H9 (cell line): ENCODE measurements around the gene PHKA2. TPM values are rescaled to one million over a fixed set of nuclear protein-coding genes. Genes with fewer than 3 reads are reported as not detected.

Source experiments
- DNase-seq: peaks from one replicate; pipeline ENCODE4 v3.0.0-alpha.2; 2017
- H2AFZ ChIP-seq: one replicate; pipeline ENCODE4 v1.6.1; 2013; ENCODE audit warnings: mild to moderate bottlenecking, low read length, control low read depth, moderate library complexity
- H2AK5ac ChIP-seq: 2 replicates; pipeline ENCODE4 v1.6.1; 2013; ENCODE audit warnings: low read length, control low read depth, mixed read lengths; ENCODE audit not compliant: insufficient read length
- H2BK120ac ChIP-seq: one replicate; pipeline ENCODE4 v1.6.1; 2013; ENCODE audit warnings: low read depth, mild to moderate bottlenecking, low read length, control low read depth, inconsistent platforms; ENCODE audit not compliant: poor library complexity, severe bottlenecking
- H2BK12ac ChIP-seq: 2 replicates; pipeline ENCODE4 v1.6.1; 2013; ENCODE audit warnings: low read length, control low read depth, mixed read lengths, low read depth; ENCODE audit not compliant: insufficient read length
- H2BK15ac ChIP-seq: 2 replicates; pipeline ENCODE4 v1.6.1; 2013; ENCODE audit warnings: low read depth, low read length, control low read depth
- H2BK20ac ChIP-seq: one replicate; pipeline ENCODE4 v1.6.1; 2013; ENCODE audit warnings: low read depth, mild to moderate bottlenecking, low read length, control low read depth, inconsistent platforms; ENCODE audit not compliant: poor library complexity, severe bottlenecking
- H2BK5ac ChIP-seq: 2 replicates; pipeline ENCODE4 v1.6.1; 2013; ENCODE audit warnings: low read length, control low read depth, mixed read lengths; ENCODE audit not compliant: insufficient read length
- H3K14ac ChIP-seq: 2 replicates; pipeline ENCODE4 v1.6.1; 2013; ENCODE audit warnings: low read length, control low read depth; ENCODE audit not compliant: insufficient read depth
- H3K18ac ChIP-seq: 2 replicates; pipeline ENCODE4 v1.6.1; 2013; ENCODE audit warnings: low read depth, mild to moderate bottlenecking, mixed read lengths, low read length, control low read depth; ENCODE audit not compliant: insufficient read length
- H3K23ac ChIP-seq: 2 replicates; pipeline ENCODE4 v1.6.1; 2013; ENCODE audit warnings: low read length, control low read depth, mixed read lengths, low read depth; ENCODE audit not compliant: insufficient read length
- H3K23me2 ChIP-seq: 2 replicates; pipeline ENCODE4 v1.6.1; 2013; ENCODE audit warnings: low read depth, mild to moderate bottlenecking, mixed read lengths, low read length, control low read depth; ENCODE audit not compliant: insufficient read length, poor library complexity, severe bottlenecking
- H3K27ac ChIP-seq: 2 replicates; pipeline ENCODE4 v1.5.1; 2013; ENCODE audit warnings: low read length, control low read depth, mixed read lengths, low read depth; ENCODE audit not compliant: insufficient read length
- H3K27me3 ChIP-seq: 2 replicates; pipeline ENCODE4 v1.6.1; 2013; ENCODE audit warnings: low read length, control low read depth, inconsistent platforms; ENCODE audit not compliant: insufficient read depth
- H3K4ac ChIP-seq: 2 replicates; pipeline ENCODE4 v1.6.1; 2013; ENCODE audit warnings: low read depth, mild to moderate bottlenecking, control low read depth, inconsistent platforms, low read length, moderate library complexity
- H3K4me1 ChIP-seq: 2 replicates; pipeline ENCODE4 v1.6.1; 2013; ENCODE audit warnings: low read length, control low read depth, inconsistent platforms; ENCODE audit not compliant: insufficient read depth
- H3K4me2 ChIP-seq: 2 replicates; pipeline ENCODE4 v1.6.1; 2013; ENCODE audit warnings: low read length, control low read depth, mixed read lengths; ENCODE audit not compliant: insufficient read length, insufficient read depth
- H3K56ac ChIP-seq: 2 replicates; pipeline ENCODE4 v1.6.1; 2013; ENCODE audit warnings: low read depth, mild to moderate bottlenecking, mixed read lengths, low read length, control low read depth; ENCODE audit not compliant: insufficient read length
- H3K79me1 ChIP-seq: 2 replicates; pipeline ENCODE4 v1.6.1; 2013; ENCODE audit warnings: low read depth, mild to moderate bottlenecking, moderate library complexity, low read length, control low read depth, inconsistent platforms; ENCODE audit not compliant: insufficient read depth, poor library complexity, severe bottlenecking
- H3K79me2 ChIP-seq: 2 replicates; pipeline ENCODE4 v1.6.1; 2013; ENCODE audit warnings: low read length, control low read depth, inconsistent platforms; ENCODE audit not compliant: insufficient read depth
- H3K9ac ChIP-seq: 2 replicates; pipeline ENCODE4 v1.6.1; 2013; ENCODE audit warnings: low read length, control low read depth, mixed read lengths; ENCODE audit not compliant: insufficient read length; ENCODE audit errors: extremely low read depth
- H3K9me3 ChIP-seq: one replicate; pipeline ENCODE4 v1.6.1; 2013; ENCODE audit warnings: low read depth, low read length, inconsistent platforms; ENCODE audit not compliant: control insufficient read depth
- H3T11ph ChIP-seq: one replicate; pipeline ENCODE4 v1.6.1; 2013; ENCODE audit warnings: mild to moderate bottlenecking, low read length, control low read depth, inconsistent platforms
- H4K20me1 ChIP-seq: one replicate; pipeline ENCODE4 v1.6.1; 2013; ENCODE audit not compliant: control insufficient read depth, insufficient read length, insufficient read depth
- H4K5ac ChIP-seq: 2 replicates; pipeline ENCODE4 v1.6.1; 2013; ENCODE audit warnings: low read depth, mild to moderate bottlenecking, mixed read lengths, low read length, control low read depth; ENCODE audit not compliant: insufficient read length
- H4K8ac ChIP-seq: replicated peaks from 2 replicates; pipeline ENCODE4 v1.6.1; 2013; ENCODE audit warnings: low read length, control low read depth, mixed read lengths, low read depth; ENCODE audit not compliant: insufficient read length
- H4K91ac ChIP-seq: 2 replicates; pipeline ENCODE4 v1.6.1; 2013; ENCODE audit warnings: low read depth, mild to moderate bottlenecking, moderate library complexity, mixed read lengths, low read length, control low read depth; ENCODE audit not compliant: insufficient read length
- H3K27ac Mint-ChIP-seq, 3 experiments: 2 replicates in 2 of 3; 3 replicates in 1 of 3; pipeline ENCODE4 v1.8.0; 2020 to 2021; ENCODE audit warnings: mixed read lengths in 3 of 3, mild to moderate bottlenecking in 1 of 3, moderate library complexity in 1 of 3
- H3K27me3 Mint-ChIP-seq: 2 replicates; pipeline ENCODE4 v1.8.0; 2021; ENCODE audit warnings: low read depth, mild to moderate bottlenecking, moderate library complexity, mixed read lengths
- H3K36me3 Mint-ChIP-seq, 3 experiments: 2 replicates in 2 of 3; 3 replicates in 1 of 3; pipeline ENCODE4 v1.8.0; 2020 to 2021; ENCODE audit warnings: low read depth in 3 of 3, mixed read lengths in 3 of 3; ENCODE audit not compliant: insufficient read depth in 1 of 3
- H3K4me1 Mint-ChIP-seq, 2 experiments: 2 replicates each; pipeline ENCODE4 v1.8.0; 2020; ENCODE audit warnings: mixed read lengths in 2 of 2
- H3K4me3 Mint-ChIP-seq, 2 experiments: 2 replicates in 1 of 2; 3 replicates in 1 of 2; pipeline ENCODE4 v1.8.0; 2020 to 2021; ENCODE audit warnings: mild to moderate bottlenecking in 2 of 2, mixed read lengths in 2 of 2, moderate library complexity in 1 of 2
- H3K9me3 Mint-ChIP-seq, 2 experiments: 2 replicates in 1 of 2; 3 replicates in 1 of 2; pipeline ENCODE4 v1.8.0; 2020; ENCODE audit warnings: mild to moderate bottlenecking in 2 of 2, mixed read lengths in 2 of 2, moderate library complexity in 1 of 2
- WGBS: extraction: QIAGEN DNeasy Blood & Tissue Kit; methylation state at CpG from one replicate; pipeline ENCODE4 v1.1.7; 2013; ENCODE audit warnings: missing lambda C conversion rate, low lambda C conversion rate, mixed read lengths; ENCODE audit not compliant: insufficient read length; ENCODE audit errors: extremely low coverage; 5-methylcytosine and 5-hydroxymethylcytosine counted together
- total RNA-seq: library from RNA; stranded (reverse); gene quantifications from 2 replicates; pipeline ENCODE4 v1.2.1, GENCODE V29; 2021
- TF ChIP-seq, protein P1 (sequence below): fragments of 200-600 bp; sonication (generic); conservative IDR thresholded peaks from 3 replicates; pipeline ENCODE4 v1.8.0; 2021; ENCODE audit warnings: antibody characterized with exemption, mild to moderate bottlenecking

PHKA2 gene
- total RNA-seq, 1 experiment from 2014 or later: 24.2 TPM

DNA sequence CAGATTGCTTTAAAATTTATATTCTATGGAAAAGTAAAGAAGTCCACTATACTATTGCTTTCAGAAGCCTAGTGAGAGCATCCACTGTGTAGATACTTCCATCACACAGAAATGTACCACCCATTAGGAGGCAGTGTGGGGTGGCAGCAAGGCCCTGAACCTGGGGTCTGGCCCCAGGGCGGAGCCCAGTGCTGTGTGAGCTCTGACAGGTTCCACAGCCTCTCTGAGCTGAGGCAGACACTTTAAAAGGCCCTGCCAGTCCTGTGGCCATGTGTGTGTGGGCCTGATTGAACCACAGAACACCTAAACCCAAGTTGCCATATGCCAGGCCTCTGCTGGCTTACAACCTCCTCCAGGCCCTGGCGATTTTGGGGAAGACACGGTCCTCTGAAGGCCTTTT, 49.2 kb downstream of the PHKA2 start:
- Histone ChIP-seq H4K20me1 (no peaks in the 10 kb centered on the region), H4K8ac (no peak overlapping the region), H2BK12ac (no peak overlapping the region), H3K14ac (no peak overlapping the region), H2BK20ac (no peak overlapping the region), H3K23ac (no peak overlapping the region), H3K4me2 (no peak overlapping the region), H4K5ac (no peak overlapping the region), H4K91ac (no peak overlapping the region), H3K27ac (no peak overlapping the region), H3K79me1 (no peaks in the 10 kb centered on the region), H2AK5ac (no peak overlapping the region), H3K9me3 (peaks cover 14% of the 10 kb centered on the region), H3K18ac (no peak overlapping the region), H3K9ac (no peak overlapping the region), H3K27me3 (no peaks in the 10 kb centered on the region), H2BK5ac (no peak overlapping the region), H3K23me2 (no peaks in the 10 kb centered on the region), H2AFZ (no peak overlapping the region), H2BK120ac (no peak overlapping the region), H3K4me1 (no peaks in the 10 kb centered on the region), H3K79me2 (no peaks in the 10 kb centered on the region), H3K56ac (no peak overlapping the region), H3K4ac (no peak overlapping the region), H2BK15ac (no peak overlapping the region), H3T11ph (no peak overlapping the region)
- Mint-ChIP-seq H3K9me3 (peaks cover 71 to 76% of the 10 kb centered on the region in 2 experiments), H3K27me3 (no peaks in the 10 kb centered on the region; the same call in 1 of the 2 replicates), H3K4me3 (no peak overlapping the region), H3K27ac (no peak overlapping the region), H3K4me1 (peaks cover 7 to 11% of the 10 kb centered on the region in 2 experiments), H3K36me3 (peaks cover 29 to 56% (median 37%) of the 10 kb centered on the region in 3 experiments)
- DNase-seq: no peak
- WGBS: no CpG with 5 or more reads among the region's 3 CpGs
- TF ChIP-seq, protein P1, sequence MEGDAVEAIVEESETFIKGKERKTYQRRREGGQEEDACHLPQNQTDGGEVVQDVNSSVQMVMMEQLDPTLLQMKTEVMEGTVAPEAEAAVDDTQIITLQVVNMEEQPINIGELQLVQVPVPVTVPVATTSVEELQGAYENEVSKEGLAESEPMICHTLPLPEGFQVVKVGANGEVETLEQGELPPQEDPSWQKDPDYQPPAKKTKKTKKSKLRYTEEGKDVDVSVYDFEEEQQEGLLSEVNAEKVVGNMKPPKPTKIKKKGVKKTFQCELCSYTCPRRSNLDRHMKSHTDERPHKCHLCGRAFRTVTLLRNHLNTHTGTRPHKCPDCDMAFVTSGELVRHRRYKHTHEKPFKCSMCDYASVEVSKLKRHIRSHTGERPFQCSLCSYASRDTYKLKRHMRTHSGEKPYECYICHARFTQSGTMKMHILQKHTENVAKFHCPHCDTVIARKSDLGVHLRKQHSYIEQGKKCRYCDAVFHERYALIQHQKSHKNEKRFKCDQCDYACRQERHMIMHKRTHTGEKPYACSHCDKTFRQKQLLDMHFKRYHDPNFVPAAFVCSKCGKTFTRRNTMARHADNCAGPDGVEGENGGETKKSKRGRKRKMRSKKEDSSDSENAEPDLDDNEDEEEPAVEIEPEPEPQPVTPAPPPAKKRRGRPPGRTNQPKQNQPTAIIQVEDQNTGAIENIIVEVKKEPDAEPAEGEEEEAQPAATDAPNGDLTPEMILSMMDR: no peak
